Trophoblast cell (in vitro differentiated cells and primary cell): Measurements from ENCODE around the gene NHERF2.

Source experiments
- DNase-seq, 2 donors: peaks; one replicate each; pipeline ENCODE4 v3.0.0-alpha.2; 2016
- H2AFZ ChIP-seq: 2 replicates; pipeline ENCODE4 v1.6.1; 2013; ENCODE audit warnings: low read length, moderate library complexity, mild to moderate bottlenecking; ENCODE audit not compliant: insufficient read depth, poor library complexity
- H2AK5ac ChIP-seq: 2 replicates; pipeline ENCODE4 v1.6.1; 2013; ENCODE audit warnings: mild to moderate bottlenecking, low read length
- H2BK120ac ChIP-seq: 2 replicates; pipeline ENCODE4 v1.6.1; 2013; ENCODE audit warnings: low read length, mild to moderate bottlenecking, moderate library complexity; ENCODE audit not compliant: insufficient read depth, poor library complexity
- H2BK12ac ChIP-seq: 2 replicates; pipeline ENCODE4 v1.6.1; 2013; ENCODE audit warnings: mild to moderate bottlenecking, low read length, moderate library complexity
- H2BK5ac ChIP-seq: 2 replicates; pipeline ENCODE4 v1.6.1; 2013; ENCODE audit warnings: low read length, low read depth, moderate library complexity, mild to moderate bottlenecking; ENCODE audit not compliant: poor library complexity
- H3K14ac ChIP-seq: 2 replicates; pipeline ENCODE4 v1.6.1; 2013; ENCODE audit warnings: mild to moderate bottlenecking, low read length
- H3K18ac ChIP-seq: 2 replicates; pipeline ENCODE4 v1.6.1; 2013; ENCODE audit warnings: mild to moderate bottlenecking, low read length
- H3K23ac ChIP-seq: 2 replicates; pipeline ENCODE4 v1.6.1; 2013; ENCODE audit warnings: low read length
- H3K27ac ChIP-seq: 2 replicates; pipeline ENCODE4 v1.5.1; 2013; ENCODE audit warnings: low read depth, mild to moderate bottlenecking, inconsistent platforms, low read length, moderate library complexity
- H3K27me3 ChIP-seq: 2 replicates; pipeline ENCODE4 v1.6.1; 2013; ENCODE audit warnings: inconsistent platforms, mild to moderate bottlenecking, low read length, moderate library complexity; ENCODE audit not compliant: insufficient read depth
- H3K36me3 ChIP-seq, 2 experiments: 1 replicate in 1 of 2; 2 replicates in 1 of 2; pipeline ENCODE4 v1.6.1; 2013; ENCODE audit warnings: low read length in 2 of 2, mild to moderate bottlenecking in 2 of 2, moderate library complexity in 1 of 2; ENCODE audit not compliant: insufficient read depth in 2 of 2, control insufficient read depth in 1 of 2
- H3K4ac ChIP-seq: 2 replicates; pipeline ENCODE4 v1.6.1; 2013; ENCODE audit warnings: low read depth, mild to moderate bottlenecking, low read length, moderate library complexity
- H3K4me1 ChIP-seq, 2 experiments: 1 replicate in 1 of 2; 2 replicates in 1 of 2; pipeline ENCODE4 v1.6.1; 2013; ENCODE audit warnings: low read length in 2 of 2, mild to moderate bottlenecking in 2 of 2, moderate library complexity in 1 of 2; ENCODE audit not compliant: insufficient read depth in 2 of 2, control insufficient read depth in 1 of 2
- H3K4me2 ChIP-seq: 2 replicates; pipeline ENCODE4 v1.6.1; 2013; ENCODE audit warnings: inconsistent platforms, mild to moderate bottlenecking, low read length, moderate library complexity
- H3K4me3 ChIP-seq: 2 replicates; pipeline ENCODE4 v1.5.1; 2013; ENCODE audit warnings: mild to moderate bottlenecking, low read depth, low read length, inconsistent platforms
- H3K79me1 ChIP-seq: one replicate; pipeline ENCODE4 v1.6.1; 2013; ENCODE audit warnings: low read length
- H3K79me2 ChIP-seq: 2 replicates; pipeline ENCODE4 v1.6.1; 2013; ENCODE audit warnings: low read length, mild to moderate bottlenecking; ENCODE audit not compliant: control insufficient read depth, insufficient read depth, poor library complexity
- H3K9ac ChIP-seq: 2 replicates; pipeline ENCODE4 v1.6.1; 2013; ENCODE audit warnings: mild to moderate bottlenecking, low read length
- H3K9me3 ChIP-seq: 2 replicates; pipeline ENCODE4 v1.6.1; 2013; ENCODE audit warnings: low read depth, mild to moderate bottlenecking, control low read depth, inconsistent platforms, low read length; ENCODE audit not compliant: insufficient read depth
- H4K12ac ChIP-seq: 2 replicates; pipeline ENCODE4 v1.6.1; 2013; ENCODE audit warnings: low read depth, mild to moderate bottlenecking, low read length, moderate library complexity
- H4K8ac ChIP-seq: 2 replicates; pipeline ENCODE4 v1.6.1; 2013; ENCODE audit warnings: low read depth, mild to moderate bottlenecking, low read length, moderate library complexity
- H4K91ac ChIP-seq: one replicate; pipeline ENCODE4 v1.6.1; 2013; ENCODE audit warnings: low read depth, mild to moderate bottlenecking, low read length, moderate library complexity
- WGBS: extraction: QIAGEN DNeasy Blood & Tissue Kit; methylation state at CpG from one replicate; pipeline ENCODE4 v1.1.7; 2013; ENCODE audit warnings: missing lambda C conversion rate; ENCODE audit not compliant: insufficient read length, insufficient coverage; ENCODE audit errors: extremely low coverage; 5-methylcytosine and 5-hydroxymethylcytosine counted together

NHERF2 gene

DNA sequence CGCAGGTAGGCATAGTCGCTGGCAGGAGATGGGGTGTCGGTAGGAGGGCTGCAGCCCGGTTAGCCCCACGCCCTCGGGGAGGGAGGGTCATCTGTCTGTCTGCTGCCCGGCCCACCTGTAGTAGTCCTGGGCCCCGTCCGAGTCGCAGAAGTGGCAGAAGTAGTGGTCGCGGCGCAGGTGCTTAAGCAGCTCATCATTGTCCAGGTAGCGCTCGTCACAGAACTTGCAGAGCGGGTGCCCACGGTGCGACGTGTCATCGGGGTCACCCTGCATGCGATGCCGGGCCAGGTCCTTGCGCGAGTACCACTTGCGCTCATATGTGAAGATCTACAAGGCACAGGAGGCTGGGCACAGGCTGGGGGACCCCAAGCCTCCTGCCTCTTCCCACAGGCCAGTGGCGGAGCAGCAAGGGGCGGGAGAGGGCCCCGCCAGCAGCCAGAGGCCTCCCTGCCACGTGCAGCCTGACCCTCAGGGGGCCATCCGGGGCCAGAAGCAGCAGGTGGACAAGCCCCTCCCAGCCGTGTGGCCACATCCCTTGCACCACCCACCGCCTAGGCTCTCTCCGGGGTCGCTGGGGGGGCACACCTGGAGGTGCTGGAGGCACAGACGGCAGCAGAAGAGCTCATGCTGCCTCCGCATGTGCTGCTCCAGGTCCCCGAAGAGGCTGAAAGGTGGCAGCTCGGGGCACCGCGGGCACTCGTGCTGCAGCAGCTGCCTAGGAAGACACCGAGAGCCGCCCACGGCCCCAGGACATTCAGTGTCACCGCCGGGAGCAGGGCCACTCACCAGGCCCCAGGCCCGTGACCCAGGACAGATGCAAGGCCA lies 24.1 kb upstream of the NHERF2 start:
- WGBS: no CpG with 5 or more reads among the region's 47 CpGs

DNA sequence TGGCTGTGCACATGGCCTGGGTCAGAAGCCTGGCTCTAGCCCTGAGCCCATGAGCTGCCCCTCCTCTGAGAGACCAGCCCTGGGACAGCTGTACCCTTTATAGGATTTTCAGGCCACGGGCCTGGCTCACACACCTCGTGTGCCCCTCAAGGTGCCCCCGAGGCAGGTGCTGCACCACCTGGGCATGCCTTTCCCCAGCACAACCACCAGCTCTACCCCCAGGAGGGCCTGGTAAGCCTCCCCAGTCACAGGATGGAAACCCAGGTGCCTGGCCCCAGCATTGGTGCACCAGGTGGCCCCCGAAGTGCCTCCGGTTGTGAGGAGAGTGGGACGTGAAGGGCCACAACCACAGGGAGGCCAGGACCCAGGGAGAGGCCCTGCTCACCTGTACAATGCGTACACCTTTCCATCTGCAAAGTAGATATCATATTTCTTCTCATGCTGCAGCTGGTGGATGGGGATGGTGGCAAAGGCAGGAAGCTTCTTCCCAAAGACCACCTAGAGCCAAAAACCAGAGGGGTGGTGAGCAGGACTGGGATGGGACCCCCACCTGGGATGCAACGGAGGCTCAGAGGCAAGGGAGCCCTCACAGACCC lies 23.4 kb upstream of the NHERF2 start:
- Histone ChIP-seq H3K79me2 (peaks cover 6% of the 10 kb centered on the region), H2BK120ac (no peak overlapping the region), H2AK5ac (no peak overlapping the region), H3K18ac (no peak overlapping the region), H3K9ac (no peak overlapping the region), H3K36me3 (peaks cover 58 to 61% of the 10 kb centered on the region in 2 experiments), H3K9me3 (peaks cover 1% of the 10 kb centered on the region), H4K12ac (peak overlapping the region; percentile 20), H3K4ac (no peak overlapping the region), H3K4me2 (no peak overlapping the region), H3K23ac (no peak overlapping the region), H3K4me3 (no peak overlapping the region), H2BK5ac (no peak overlapping the region), H4K8ac (no peak overlapping the region), H3K27ac (no peak overlapping the region), H2AFZ (no peak overlapping the region), H3K14ac (no peak overlapping the region), H2BK12ac (no peak overlapping the region), H4K91ac (no peak overlapping the region), H3K27me3 (no peaks in the 10 kb centered on the region), H3K79me1 (no peaks in the 10 kb centered on the region), H3K4me1 (peaks cover 5 to 15% of the 10 kb centered on the region in 2 experiments)
- no peak for DNase-seq
- WGBS: no CpG with 5 or more reads among the region's 8 CpGs

More for the DNA sequence above, 24.1 kb upstream of the NHERF2 start:
- H3K23ac ChIP-seq: no peak overlapping the region
- H3K18ac ChIP-seq: no peak overlapping the region
- peaks cover 1% of the 10 kb centered on the region for H3K9me3 ChIP-seq
- no peak overlapping the region for H2AFZ ChIP-seq
- no peak overlapping the region for H2BK120ac ChIP-seq
- no peak overlapping the region for H3K4ac ChIP-seq
- H3K27ac ChIP-seq: no peak overlapping the region
- no peaks in the 10 kb centered on the region for H3K27me3 ChIP-seq
- no peak overlapping the region for H2BK12ac ChIP-seq
- peaks cover 6% of the 10 kb centered on the region for H3K79me2 ChIP-seq
- H4K91ac ChIP-seq: no peak overlapping the region
- no peak overlapping the region for H2AK5ac ChIP-seq
- DNase-seq: no peak
- no peaks in the 10 kb centered on the region for H3K79me1 ChIP-seq
- no peak overlapping the region for H3K4me3 ChIP-seq
- H2BK5ac ChIP-seq: no peak overlapping the region
- H4K8ac ChIP-seq: no peak overlapping the region
- no peak overlapping the region for H3K9ac ChIP-seq
- H3K4me2 ChIP-seq: no peak overlapping the region
- H3K4me1 ChIP-seq: peaks cover 5 to 11% of the 10 kb centered on the region in 2 experiments
- H4K12ac ChIP-seq: no peak overlapping the region
- no peak overlapping the region for H3K14ac ChIP-seq
- H3K36me3 ChIP-seq: peaks cover 61 to 63% of the 10 kb centered on the region in 2 experiments

DNA sequence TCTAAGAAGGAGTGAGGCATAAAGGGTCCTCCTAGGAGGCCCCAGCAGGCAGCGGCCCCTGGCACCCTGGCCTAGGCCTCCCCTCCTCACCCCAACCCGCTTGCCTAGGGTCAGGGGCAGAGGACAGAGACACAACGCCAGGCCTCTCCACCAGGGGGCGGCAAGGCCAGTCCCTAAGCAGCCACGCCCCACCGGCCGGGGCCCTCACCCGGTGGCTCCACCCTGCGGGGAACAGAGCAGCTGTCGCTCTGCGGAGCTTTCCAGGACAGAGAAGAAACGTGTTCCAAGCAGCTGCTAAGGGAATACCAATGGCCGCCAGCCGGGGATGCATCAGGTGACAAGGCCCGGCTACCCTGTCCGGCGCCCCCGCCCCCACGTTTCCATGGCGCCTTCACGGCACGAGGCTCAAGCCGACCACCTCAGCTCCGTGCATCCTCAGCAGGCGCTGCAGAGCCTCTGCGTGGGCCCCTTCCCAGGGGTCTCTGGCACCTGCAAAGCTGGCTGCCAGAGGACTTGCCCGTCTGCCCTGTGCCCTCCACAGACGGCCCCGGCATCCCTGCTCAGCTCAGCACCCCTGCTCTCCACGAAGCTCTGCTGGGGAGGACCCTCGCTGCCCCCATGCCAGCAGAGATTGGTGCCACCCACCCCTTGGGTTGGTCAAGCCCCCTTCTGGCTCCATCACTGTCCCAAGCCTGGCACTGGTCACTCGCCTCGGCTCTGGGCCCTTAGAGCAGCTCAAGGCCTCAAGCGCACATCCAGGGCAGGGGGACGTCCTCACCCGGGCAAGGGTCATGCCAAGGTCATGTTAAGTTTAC lies 22.7 kb upstream of the NHERF2 start:
- no peak overlapping the region for H3K27ac ChIP-seq
- H3K14ac ChIP-seq: no peak overlapping the region
- H3K79me1 ChIP-seq: no peaks in the 10 kb centered on the region
- no peak overlapping the region for H2AK5ac ChIP-seq
- H4K8ac ChIP-seq: peak overlapping the region; percentile 7
- H3K9me3 ChIP-seq: peaks cover 1% of the 10 kb centered on the region
- peaks cover 8 to 20% of the 10 kb centered on the region in 2 experiments for H3K4me1 ChIP-seq
- H3K79me2 ChIP-seq: peaks cover 6% of the 10 kb centered on the region
- no peak overlapping the region for H3K4ac ChIP-seq
- no peak overlapping the region for H2BK12ac ChIP-seq
- no peak overlapping the region for H4K91ac ChIP-seq
- DNase-seq: peak; percentile 90 to 91
- no peak overlapping the region for H3K18ac ChIP-seq
- H2BK5ac ChIP-seq: no peak overlapping the region
- no peak overlapping the region for H4K12ac ChIP-seq
- H2BK120ac ChIP-seq: no peak overlapping the region
- peaks cover 51 to 54% of the 10 kb centered on the region in 2 experiments for H3K36me3 ChIP-seq
- H2AFZ ChIP-seq: no peak overlapping the region
- no peak overlapping the region for H3K23ac ChIP-seq
- H3K4me3 ChIP-seq: no peak overlapping the region
- H3K4me2 ChIP-seq: peak overlapping the region; percentile 25
- no peaks in the 10 kb centered on the region for H3K27me3 ChIP-seq
- H3K9ac ChIP-seq: no peak overlapping the region
- no CpG with 5 or more reads among the region's 36 CpGs for WGBS

DNA sequence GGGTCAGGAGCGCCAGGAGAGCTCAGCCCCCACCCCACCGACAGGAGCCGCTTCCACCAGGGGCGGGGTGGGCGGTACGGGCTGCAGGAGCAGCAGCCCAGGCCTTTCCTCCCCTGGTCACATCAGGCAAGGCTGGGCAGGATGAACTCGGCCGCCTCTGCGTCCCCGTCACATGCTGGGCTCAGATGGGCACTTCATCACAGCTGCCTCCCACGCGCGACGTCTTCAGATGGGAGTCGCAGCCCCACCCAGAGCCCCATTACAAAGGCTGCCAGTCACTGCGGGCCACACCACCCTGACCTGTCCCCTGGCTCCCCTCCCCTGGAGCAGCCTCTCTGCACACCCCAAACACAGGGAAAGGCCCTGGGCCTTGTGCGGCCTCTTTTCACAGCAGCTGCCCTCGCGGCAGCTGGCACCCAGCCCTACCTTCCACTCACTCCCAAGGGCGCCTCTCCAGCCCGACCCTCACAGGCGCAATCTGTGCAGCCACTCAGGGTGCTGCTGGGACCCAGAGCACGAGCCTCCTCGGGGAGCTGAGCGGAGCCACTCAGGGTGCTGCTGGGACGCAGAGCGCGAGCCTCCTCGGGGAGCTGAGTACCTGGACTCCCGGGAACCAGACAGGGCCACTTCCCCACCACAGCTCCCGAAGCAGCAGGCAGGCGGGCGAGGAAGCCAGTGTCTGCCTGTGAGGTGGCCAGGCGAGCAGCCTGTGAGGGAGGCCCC lies 21.7 kb upstream of the NHERF2 start:
- H3K27ac ChIP-seq: no peak overlapping the region
- H3K79me1 ChIP-seq: peaks cover 7% of the 10 kb centered on the region
- no peak overlapping the region for H2AK5ac ChIP-seq
- no peak overlapping the region for H2BK120ac ChIP-seq
- peaks cover 1% of the 10 kb centered on the region for H3K9me3 ChIP-seq
- peaks cover 8 to 20% of the 10 kb centered on the region in 2 experiments for H3K4me1 ChIP-seq
- no peak overlapping the region for H4K8ac ChIP-seq
- no peak overlapping the region for H2BK5ac ChIP-seq
- no peak overlapping the region for H2BK12ac ChIP-seq
- DNase-seq: no peak
- peaks cover 13% of the 10 kb centered on the region for H3K79me2 ChIP-seq
- H3K4ac ChIP-seq: no peak overlapping the region
- no peak overlapping the region for H3K23ac ChIP-seq
- H3K27me3 ChIP-seq: no peaks in the 10 kb centered on the region
- H3K18ac ChIP-seq: no peak overlapping the region
- H2AFZ ChIP-seq: no peak overlapping the region
- peaks cover 42 to 45% of the 10 kb centered on the region in 2 experiments for H3K36me3 ChIP-seq
- H4K91ac ChIP-seq: no peak overlapping the region
- no peak overlapping the region for H3K14ac ChIP-seq
- H3K4me3 ChIP-seq: no peak overlapping the region
- H3K4me2 ChIP-seq: no peak overlapping the region
- no peak overlapping the region for H3K9ac ChIP-seq
- no CpG with 5 or more reads among the region's 34 CpGs for WGBS
- no peak overlapping the region for H4K12ac ChIP-seq
